Retinal pigment epithelial cell (primary cell): Measurements from ENCODE around the gene TTC23L.

Experiments used
- DNase-seq: peaks from one replicate; pipeline ENCODE4 v3.0.0-alpha.2; 2010; ENCODE audit warnings: low read depth
- H3K4me3 ChIP-seq: 2 replicates; pipeline ENCODE4 v1.5.1; 2011; ENCODE audit warnings: mild to moderate bottlenecking, low read length, control low read depth, moderate library complexity
- CTCF ChIP-seq: conservative IDR thresholded peaks from 2 replicates; pipeline ENCODE4 v1.5.1; 2011; ENCODE audit warnings: low read depth, low read length, control low read depth, inconsistent platforms

TTC23L gene

GRCh38 chr5:34804913-34805312, 34.1 kb upstream of the TTC23L start:
- no peak overlapping the region for H3K4me3 ChIP-seq
- no peak for DNase-seq
- no peak for TF ChIP-seq CTCF

- no peak for DNase-seq
- no peak for TF ChIP-seq CTCF
- H3K4me3 ChIP-seq = no peak overlapping the region
These were observed 32.4 kb upstream of the TTC23L start for GRCh38 chr5:34806532-34806931.

GRCh38 chr5:34811706-34812105, 27.3 kb upstream of the TTC23L start:
- H3K4me3 ChIP-seq = no peak overlapping the region
- DNase-seq = peak; percentile 40
- no peak for TF ChIP-seq CTCF

GRCh38 chr5:34813509-34813908, 25.5 kb upstream of the TTC23L start:
- no peak for TF ChIP-seq CTCF
- DNase-seq = no peak
- no peak overlapping the region for H3K4me3 ChIP-seq

GRCh38 chr5:34817558-34818351, 21.2 kb upstream of the TTC23L start:
- TF ChIP-seq CTCF = no peak
- no peak overlapping the region for H3K4me3 ChIP-seq
- no peak for DNase-seq

GRCh38 chr5:34818717-34819116, 20.2 kb upstream of the TTC23L start:
- TF ChIP-seq CTCF = no peak
- DNase-seq = no peak
- no peak overlapping the region for H3K4me3 ChIP-seq

- H3K4me3 ChIP-seq = no peak overlapping the region
- no peak for DNase-seq
- no peak for TF ChIP-seq CTCF
These were observed 18.4 kb upstream of the TTC23L start for GRCh38 chr5:34820593-34820992.
